Gastrocnemius medialis (tissue), 4 donors: ENCODE data around the gene ADRB2.

Source experiments
- CTCF ChIP-seq, 5 experiments: fragments of 450-650 bp in 3 of 5; fragments of 200-600 bp in 2 of 5; sonication (generic) in 2 of 5; IDR thresholded peaks in 4 of 5; conservative IDR thresholded peaks in 1 of 5; 1 replicate in 4 of 5; 2 replicates in 1 of 5; pipeline ENCODE4 v1.5.1; 2016 to 2019; ENCODE audit warnings: antibody characterized with exemption in 5 of 5, mild to moderate bottlenecking in 3 of 5, moderate library complexity in 3 of 5
- POLR2A ChIP-seq, 2 donors: fragments of 450-650 bp; IDR thresholded peaks; one replicate each; pipeline ENCODE4 v1.6.1; 2017; ENCODE audit warnings: antibody characterized with exemption in 2 of 2, mild to moderate bottlenecking in 2 of 2, moderate library complexity in 2 of 2

GRCh38 chr5:148873690-148874485, 47.5 kb downstream of the ADRB2 start:
- TF ChIP-seq CTCF (IDR thresholded peaks at IDR 0.05 in 4 of 5, conservative IDR thresholded peaks at IDR 0.05 in 1 of 5), result no peak
- TF ChIP-seq POLR2A (IDR thresholded peaks at IDR 0.05), result no peak
